ENCODE measurements around the gene ZFYVE1.

Gene ZFYVE1

GRCh38 chr14:73000073-73000472, 26.8 kb downstream of the ZFYVE1 start:
- TF ChIP-seq, protein P1, sequence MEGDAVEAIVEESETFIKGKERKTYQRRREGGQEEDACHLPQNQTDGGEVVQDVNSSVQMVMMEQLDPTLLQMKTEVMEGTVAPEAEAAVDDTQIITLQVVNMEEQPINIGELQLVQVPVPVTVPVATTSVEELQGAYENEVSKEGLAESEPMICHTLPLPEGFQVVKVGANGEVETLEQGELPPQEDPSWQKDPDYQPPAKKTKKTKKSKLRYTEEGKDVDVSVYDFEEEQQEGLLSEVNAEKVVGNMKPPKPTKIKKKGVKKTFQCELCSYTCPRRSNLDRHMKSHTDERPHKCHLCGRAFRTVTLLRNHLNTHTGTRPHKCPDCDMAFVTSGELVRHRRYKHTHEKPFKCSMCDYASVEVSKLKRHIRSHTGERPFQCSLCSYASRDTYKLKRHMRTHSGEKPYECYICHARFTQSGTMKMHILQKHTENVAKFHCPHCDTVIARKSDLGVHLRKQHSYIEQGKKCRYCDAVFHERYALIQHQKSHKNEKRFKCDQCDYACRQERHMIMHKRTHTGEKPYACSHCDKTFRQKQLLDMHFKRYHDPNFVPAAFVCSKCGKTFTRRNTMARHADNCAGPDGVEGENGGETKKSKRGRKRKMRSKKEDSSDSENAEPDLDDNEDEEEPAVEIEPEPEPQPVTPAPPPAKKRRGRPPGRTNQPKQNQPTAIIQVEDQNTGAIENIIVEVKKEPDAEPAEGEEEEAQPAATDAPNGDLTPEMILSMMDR (IDR thresholded peaks at IDR 0.05; ENCODE audit: low read depth, low read length, missing control alignments): no peak
- DNase-seq (ENCODE audit: extremely low read depth, low read depth): no peak
- H3K4me3 ChIP-seq (replicated peaks; ENCODE audit: low read depth, low read length): no peak overlapping the region

DNA sequence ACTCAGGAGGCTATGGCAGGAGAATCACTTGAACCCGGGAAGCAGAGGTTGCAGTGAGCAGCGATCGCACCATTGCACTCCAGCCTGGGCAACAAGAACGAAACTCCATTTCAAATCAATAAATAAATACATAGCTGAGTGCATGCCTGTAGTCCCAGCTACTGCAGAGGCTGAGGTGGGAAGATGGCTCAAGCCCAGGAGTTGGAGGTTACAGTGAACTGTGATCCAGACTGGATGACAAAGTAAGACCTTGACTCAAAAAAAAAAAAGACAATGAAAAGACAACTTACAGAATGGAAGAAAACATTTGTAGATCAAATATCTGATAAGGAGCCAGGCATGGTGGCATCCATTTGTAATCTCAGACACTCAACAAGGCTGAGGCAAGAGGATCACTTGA, 27.6 kb downstream of the ZFYVE1 start:
- TF ChIP-seq, protein P1 (IDR thresholded peaks at IDR 0.05; ENCODE audit: low read depth, low read length, missing control alignments): no peak
- DNase-seq (ENCODE audit: extremely low read depth, low read depth): no peak
- no peak overlapping the region for H3K4me3 ChIP-seq (replicated peaks; ENCODE audit: low read depth, low read length)

GRCh38 chr14:72998252-72998903, 28.5 kb downstream of the ZFYVE1 start:
- TF ChIP-seq, protein P1 (IDR thresholded peaks at IDR 0.05; ENCODE audit: low read depth, low read length, missing control alignments): no peak
- DNase-seq (ENCODE audit: extremely low read depth, low read depth): no peak
- H3K4me3 ChIP-seq (replicated peaks; ENCODE audit: low read depth, low read length): no peak overlapping the region

DNA sequence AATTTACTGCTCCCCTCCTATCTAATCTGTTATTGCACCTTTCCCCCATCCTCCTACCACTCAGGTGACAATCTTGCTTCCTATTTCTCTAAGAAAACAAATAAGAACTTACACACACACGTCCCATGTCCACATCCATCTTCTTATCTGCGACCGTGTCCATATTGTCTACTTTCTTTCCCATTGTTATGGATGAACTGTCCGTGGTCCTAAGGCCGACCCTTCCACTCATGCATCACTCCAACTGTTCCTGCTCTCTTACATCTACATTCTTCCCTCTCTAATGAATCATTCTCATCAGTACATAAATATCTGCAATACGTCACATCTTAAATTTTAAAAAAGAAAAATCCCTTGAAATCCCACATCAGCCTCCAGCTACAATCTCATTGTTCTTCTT, 30.0 kb downstream of the ZFYVE1 start:
- DNase-seq (ENCODE audit: extremely low read depth, low read depth): no peak
- no peak overlapping the region for H3K4me3 ChIP-seq (replicated peaks; ENCODE audit: low read depth, low read length)
- TF ChIP-seq, protein P1 (IDR thresholded peaks at IDR 0.05; ENCODE audit: low read depth, low read length, missing control alignments): no peak

- TF ChIP-seq, protein P1 (IDR thresholded peaks at IDR 0.05; ENCODE audit: low read depth, low read length, missing control alignments): no peak
- DNase-seq (ENCODE audit: extremely low read depth, low read depth): no peak
- H3K4me3 ChIP-seq (replicated peaks; ENCODE audit: low read depth, low read length): no peak overlapping the region
These were observed 36.7 kb downstream of the ZFYVE1 start for GRCh38 chr14:72990171-72990570.

DNA sequence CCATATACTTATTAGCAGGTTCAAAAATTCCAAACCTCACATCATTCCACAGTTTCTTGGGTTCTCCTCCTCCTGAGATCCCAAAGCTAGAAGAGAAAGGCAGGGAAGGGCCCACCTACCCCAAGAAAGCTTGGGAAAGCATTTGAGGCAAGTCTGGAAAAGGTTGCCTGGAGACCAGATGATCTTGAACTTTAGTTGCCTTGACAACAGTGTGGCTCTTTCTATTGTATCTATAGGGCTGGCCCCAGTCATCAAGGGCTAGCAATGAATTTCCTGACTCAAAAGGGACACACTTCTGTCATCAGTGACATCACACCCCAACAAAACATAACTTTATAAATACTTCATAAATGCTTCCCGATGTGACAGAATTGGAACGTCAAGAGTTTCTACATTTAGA, 40.0 kb downstream of the ZFYVE1 start:
- TF ChIP-seq, protein P1 (IDR thresholded peaks at IDR 0.05; ENCODE audit: low read depth, low read length, missing control alignments): no peak
- no peak for DNase-seq (ENCODE audit: extremely low read depth, low read depth)
- no peak overlapping the region for H3K4me3 ChIP-seq (replicated peaks; ENCODE audit: low read depth, low read length)

- DNase-seq (ENCODE audit: extremely low read depth, low read depth): no peak
- H3K4me3 ChIP-seq (replicated peaks; ENCODE audit: low read depth, low read length): no peak overlapping the region
- TF ChIP-seq, protein P1 (IDR thresholded peaks at IDR 0.05; ENCODE audit: low read depth, low read length, missing control alignments): no peak
These were observed 40.7 kb downstream of the ZFYVE1 start for GRCh38 chr14:72986214-72986613.

Data from HFF-Myc (cell line).